Kidney (tissue), 14 donors: ENCODE results near the gene TXNRD1. TPM values are rescaled to one million over a fixed set of nuclear protein-coding genes. Genes with fewer than 3 reads are reported as not detected.

ENCODE experiments used
- DNase-seq, 5 donors: peaks; one replicate each; pipeline ENCODE4 v3.0.0-alpha.2; 2013 to 2020
- FAIRE-seq: peaks from 2 replicates; lab custom pipeline; 2012; peaks lifted over from hg19 to GRCh38; lab: Jason Lieb, UNC
- H3K27ac ChIP-seq, 2 donors: one replicate each; pipeline ENCODE4 v1.7.0; 2013; ENCODE audit warnings: low read depth in 2 of 2, low read length in 2 of 2, inconsistent platforms in 1 of 2
- H3K27me3 ChIP-seq: one replicate; pipeline ENCODE4 v1.7.1; 2013; ENCODE audit warnings: low read length, inconsistent platforms; ENCODE audit not compliant: control insufficient read depth, insufficient read depth
- H3K36me3 ChIP-seq, 3 donors: one replicate each; pipeline versions ENCODE4 v1.7.0 to v1.7.1; 2013; ENCODE audit warnings: low read length in 3 of 3, control low read depth in 1 of 3, inconsistent platforms in 1 of 3; ENCODE audit not compliant: insufficient read depth in 3 of 3, control insufficient read depth in 2 of 3
- H3K4me1 ChIP-seq, 3 donors: one replicate each; pipeline versions ENCODE4 v1.7.0 to v1.7.1; 2013; ENCODE audit warnings: low read length in 3 of 3, inconsistent platforms in 1 of 3, low read depth in 1 of 3; ENCODE audit not compliant: control insufficient read depth in 2 of 3, insufficient read depth in 2 of 3
- H3K4me3 ChIP-seq, 3 donors: one replicate each; pipeline versions ENCODE4 v1.7.0 to v1.8.1; 2013; ENCODE audit warnings: low read length in 3 of 3, control low read depth in 1 of 3, inconsistent platforms in 1 of 3
- H3K9ac ChIP-seq, 3 donors: one replicate each; pipeline versions ENCODE4 v1.7.0 to v1.7.1; 2013; ENCODE audit warnings: low read length in 3 of 3, control low read depth in 1 of 3, inconsistent platforms in 1 of 3
- H3K9me3 ChIP-seq, 3 donors: one replicate each; pipeline versions ENCODE4 v1.7.0 to v1.7.1; 2013; ENCODE audit warnings: low read length in 3 of 3, control low read depth in 1 of 3, inconsistent platforms in 1 of 3; ENCODE audit not compliant: control insufficient read depth in 2 of 3, insufficient read depth in 1 of 3
- intact Hi-C: fragments of 100-400 bp; cut with DNase I; formaldehyde crosslinking; loops from one replicate; pipeline ENCODE4 v1.11.1; 2022
- polyA plus RNA-seq: library from polyadenylated mRNA; stranded (reverse); fragments of 350-450 nt; fragmentation: Illumina TruSeq; extraction: RNeasy Lipid Tissue Mini Kit (QIAGEN cat#74804); gene quantifications from one replicate; pipeline ENCODE4 v1.2.3, GENCODE V29; 2014; ENCODE audit warnings: low read depth, low replicate concordance; ENCODE audit not compliant: insufficient read depth
- total RNA-seq: library from RNA; stranded (reverse); fragmentation: NEBNext Ultra II Directional; extraction: Animal tissue kit (Norgen Biotek cat#: 25700); gene quantifications from one replicate; pipeline ENCODE4 v1.2.1, GENCODE V29; 2021
- TF ChIP-seq, protein P1 (sequence below): IDR thresholded peaks from 3 replicates; pipeline ENCODE4 v1.5.1; 2012; ENCODE audit warnings: mild to moderate bottlenecking, moderate library complexity, borderline replicate concordance; ENCODE audit not compliant: insufficient read depth; ENCODE audit errors: extremely low read depth
- donor health status: control.
- donor health status: control.
- donor health status: control.
- donor health status: control.
- donor health status: control.
- donor health status: DM: yes; HTN: yes; CAD: no.
- donor health status: Normal renal cell carcinoma (clear cell type).

Gene TXNRD1
- total and polyA plus RNA-seq, 2 donors from 2014 or later: 45.0 to 73.2 TPM

DNA sequence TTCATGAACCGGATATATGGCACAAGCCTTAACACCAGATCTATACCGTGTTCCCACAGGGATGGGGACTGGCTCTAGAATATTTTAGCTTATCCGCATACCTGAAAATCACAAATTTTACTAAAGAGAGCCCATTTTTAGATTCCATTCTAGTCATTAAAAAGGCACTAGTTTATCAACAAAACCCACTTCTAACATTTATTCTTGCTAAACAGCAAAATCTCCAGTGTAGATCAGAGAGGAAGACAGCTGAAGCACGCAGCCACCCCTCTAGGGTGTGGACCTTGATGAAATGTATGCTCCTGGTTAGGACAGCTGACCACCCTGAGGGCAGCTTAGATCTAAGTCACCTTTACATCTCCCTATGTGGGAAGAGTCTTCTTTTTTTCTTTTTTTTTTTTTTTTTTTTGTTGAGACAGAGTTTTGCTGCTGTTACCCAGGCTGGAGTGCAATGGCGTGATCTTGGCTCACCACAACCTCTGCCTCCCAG, 150.4 kb downstream of the TXNRD1 start:
- Histone ChIP-seq H3K27me3 (no peaks in the 10 kb centered on the region), H3K9ac (no peak overlapping the region), H3K9me3 (peaks cover 0 to 7% (median 5%) of the 10 kb centered on the region in 3 donors), H3K36me3 (no peaks in the 10 kb centered on the region), H3K27ac (no peak overlapping the region), H3K4me1 (no peaks in the 10 kb centered on the region), H3K4me3 (no peak overlapping the region)
- FAIRE-seq (no peak), DNase-seq (no peak)
- TF ChIP-seq, protein P1, sequence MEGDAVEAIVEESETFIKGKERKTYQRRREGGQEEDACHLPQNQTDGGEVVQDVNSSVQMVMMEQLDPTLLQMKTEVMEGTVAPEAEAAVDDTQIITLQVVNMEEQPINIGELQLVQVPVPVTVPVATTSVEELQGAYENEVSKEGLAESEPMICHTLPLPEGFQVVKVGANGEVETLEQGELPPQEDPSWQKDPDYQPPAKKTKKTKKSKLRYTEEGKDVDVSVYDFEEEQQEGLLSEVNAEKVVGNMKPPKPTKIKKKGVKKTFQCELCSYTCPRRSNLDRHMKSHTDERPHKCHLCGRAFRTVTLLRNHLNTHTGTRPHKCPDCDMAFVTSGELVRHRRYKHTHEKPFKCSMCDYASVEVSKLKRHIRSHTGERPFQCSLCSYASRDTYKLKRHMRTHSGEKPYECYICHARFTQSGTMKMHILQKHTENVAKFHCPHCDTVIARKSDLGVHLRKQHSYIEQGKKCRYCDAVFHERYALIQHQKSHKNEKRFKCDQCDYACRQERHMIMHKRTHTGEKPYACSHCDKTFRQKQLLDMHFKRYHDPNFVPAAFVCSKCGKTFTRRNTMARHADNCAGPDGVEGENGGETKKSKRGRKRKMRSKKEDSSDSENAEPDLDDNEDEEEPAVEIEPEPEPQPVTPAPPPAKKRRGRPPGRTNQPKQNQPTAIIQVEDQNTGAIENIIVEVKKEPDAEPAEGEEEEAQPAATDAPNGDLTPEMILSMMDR: no peak
- intact Hi-C loops: no loop called here

DNA sequence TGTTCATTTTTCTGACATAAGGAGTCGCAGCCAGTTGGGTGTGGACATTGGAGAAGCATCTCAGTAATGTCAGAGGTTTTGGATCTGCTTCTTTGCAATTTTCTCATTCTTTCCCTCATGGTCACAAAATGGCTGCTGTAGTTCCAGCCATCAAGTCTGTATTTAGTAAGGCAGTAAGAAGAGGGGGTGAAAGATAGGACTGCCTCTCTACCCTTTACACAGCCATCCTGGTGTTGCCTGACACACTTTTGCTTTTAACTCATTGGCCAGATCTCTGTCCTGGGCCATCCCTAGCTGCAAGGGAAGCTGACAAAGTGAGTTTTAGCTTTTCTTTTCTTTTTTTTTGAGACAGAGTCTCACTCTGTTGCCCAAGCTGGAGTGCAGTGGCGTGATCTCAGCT, 154.1 kb downstream of the TXNRD1 start:
- no peak overlapping the region for H3K4me3 ChIP-seq
- H3K9ac ChIP-seq: no peak overlapping the region
- H3K9me3 ChIP-seq: peaks cover 0 to 7% (median 5%) of the 10 kb centered on the region in 3 donors
- no peaks in the 10 kb centered on the region for H3K36me3 ChIP-seq
- H3K4me1 ChIP-seq: no peaks in the 10 kb centered on the region
- intact Hi-C loops: loop anchor here (10.0 kb wide), 1 partner anchor 685 kb away; no protein-coding TSS in a partner anchor
- H3K27me3 ChIP-seq: no peaks in the 10 kb centered on the region
- no peak overlapping the region for H3K27ac ChIP-seq
- FAIRE-seq (no peak), DNase-seq (no peak)
- TF ChIP-seq, protein P1: no peak

DNA sequence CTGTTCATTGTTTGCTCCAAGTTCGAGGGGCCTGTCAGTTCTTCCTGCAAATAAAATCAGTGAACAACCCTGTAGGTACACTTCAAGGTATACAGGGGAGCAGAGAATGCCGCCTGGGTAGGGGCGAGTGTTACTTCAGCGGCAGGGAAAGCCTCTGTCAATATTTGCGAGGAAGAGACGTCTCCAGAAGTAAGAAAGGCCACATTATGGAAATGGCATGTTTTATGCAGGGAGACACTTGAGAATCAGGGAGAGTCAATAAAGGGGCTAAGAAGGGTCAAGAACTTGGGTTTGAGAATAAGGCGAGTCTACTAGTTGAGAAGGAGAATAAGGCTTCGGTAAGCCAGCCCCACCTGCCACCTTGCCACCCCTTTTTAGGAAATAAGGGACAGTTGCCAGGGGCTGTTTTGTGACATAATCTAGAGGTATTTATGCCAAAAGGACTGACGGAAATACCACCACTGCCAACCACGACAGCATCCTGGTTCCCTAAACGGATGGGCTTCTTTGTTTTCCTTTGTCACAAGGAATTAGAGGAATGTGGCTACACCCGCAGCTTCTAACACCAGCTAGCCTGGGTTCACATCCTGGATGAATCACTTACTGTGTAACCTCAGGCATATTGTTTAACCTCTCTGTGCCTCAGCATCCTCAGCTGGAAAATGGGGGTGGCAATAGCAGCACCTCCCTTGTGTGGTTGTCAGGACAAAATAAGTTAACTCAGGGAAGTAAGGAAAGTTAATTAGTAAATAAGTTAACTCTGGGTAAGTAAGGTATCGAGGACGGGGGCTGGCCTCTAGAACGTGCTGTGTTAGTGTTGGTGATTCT, 155.7 kb downstream of the TXNRD1 start:
- no peak for FAIRE-seq
- no peaks in the 10 kb centered on the region for H3K27me3 ChIP-seq

More for the DNA sequence above, 155.7 kb downstream of the TXNRD1 start:
- H3K36me3 ChIP-seq: no peaks in the 10 kb centered on the region
- H3K27ac ChIP-seq: no peak overlapping the region
- TF ChIP-seq, protein P1: no peak
- intact Hi-C loops: loop anchor here (10.0 kb wide), 1 partner anchor 684 kb away; no protein-coding TSS in a partner anchor
- no peak overlapping the region for H3K9ac ChIP-seq
- DNase-seq: no peak
- H3K4me3 ChIP-seq: no peak overlapping the region
- no peaks in the 10 kb centered on the region for H3K4me1 ChIP-seq
- H3K9me3 ChIP-seq: peaks cover 0 to 7% (median 5%) of the 10 kb centered on the region in 3 donors
